SK-N-SH treated with all-trans-retinoic acid at 6 μM for 48 hours (cell line): ENCODE measurements around the gene CDK10.

Experiments used
- ARNTL ChIP-seq: fragments of 450-650 bp; formaldehyde crosslinking; IDR thresholded peaks from 2 replicates; pipeline ENCODE4 v1.5.0; 2020; ENCODE audit warnings: low read depth, mild to moderate bottlenecking, moderate library complexity, borderline replicate concordance
- BACH2 ChIP-seq: fragments of 250-450 bp; sonication (Bioruptor Pico); IDR thresholded peaks from 2 replicates; pipeline ENCODE4 v1.9.0; 2021; ENCODE audit warnings: mild to moderate bottlenecking, borderline replicate concordance
- GLIS3 ChIP-seq: fragments of 250-450 bp; sonication (Bioruptor Pico); IDR thresholded peaks from 2 replicates; pipeline ENCODE4 v1.5.0; 2020; ENCODE audit warnings: mild to moderate bottlenecking, moderate library complexity
- PPARA ChIP-seq: fragments of 250-450 bp; sonication (Bioruptor Pico); IDR thresholded peaks from 2 replicates; pipeline ENCODE4 v1.5.0; 2020; ENCODE audit warnings: mild to moderate bottlenecking, borderline replicate concordance
- RARB ChIP-seq: fragments of 250-450 bp; sonication (Bioruptor Pico); IDR thresholded peaks from 2 replicates; pipeline ENCODE4 v1.8.0; 2021; ENCODE audit warnings: mild to moderate bottlenecking, moderate library complexity
- TCF4 ChIP-seq: fragments of 250-450 bp; sonication (Bioruptor Pico); IDR thresholded peaks from 2 replicates; pipeline ENCODE4 v1.8.0; 2021; ENCODE audit warnings: mild to moderate bottlenecking, moderate library complexity, borderline replicate concordance
- ZC3H10 ChIP-seq: fragments of 250-450 bp; sonication (Bioruptor Pico); IDR thresholded peaks from 2 replicates; pipeline ENCODE4 v1.5.1; 2021; ENCODE audit warnings: mild to moderate bottlenecking, moderate library complexity
- ZFP3 ChIP-seq: fragments of 250-450 bp; sonication (Bioruptor Pico); IDR thresholded peaks from 2 replicates; pipeline ENCODE4 v1.5.0; 2020; ENCODE audit warnings: mild to moderate bottlenecking, moderate library complexity
- ZFP30 ChIP-seq: fragments of 450-650 bp; formaldehyde crosslinking; IDR thresholded peaks from 2 replicates; pipeline ENCODE4 v1.5.0; 2022; ENCODE audit warnings: mild to moderate bottlenecking, moderate library complexity
- ZNF70 ChIP-seq: fragments of 450-650 bp; formaldehyde crosslinking; IDR thresholded peaks from 2 replicates; pipeline ENCODE4 v1.5.0; 2020; ENCODE audit warnings: mild to moderate bottlenecking, moderate library complexity
- TF ChIP-seq, protein P1 (sequence below): fragments of 250-450 bp; sonication (Bioruptor Pico); IDR thresholded peaks from 2 replicates; pipeline ENCODE4 v1.5.1; 2021; ENCODE audit warnings: mild to moderate bottlenecking, moderate library complexity
- TF ChIP-seq, protein P2 (sequence below): fragments of 250-450 bp; sonication (Bioruptor Pico); IDR thresholded peaks from 2 replicates; pipeline ENCODE4 v1.8.0; 2020; ENCODE audit warnings: mild to moderate bottlenecking, moderate library complexity, borderline replicate concordance

- TF ChIP-seq ZNF70 (CRISPR knock-in tag) (no peak), TCF4 (CRISPR knock-in tag) (no peak), ZFP30 (CRISPR knock-in tag) (no peak), ARNTL (CRISPR knock-in tag) (no peak), ZC3H10 (no peak), GLIS3 (CRISPR knock-in tag) (no peak), ZFP3 (CRISPR knock-in tag) (no peak), BACH2 (CRISPR knock-in tag) (no peak), RARB (CRISPR knock-in tag) (no peak), PPARA (CRISPR knock-in tag) (no peak)
- TF ChIP-seq, protein P1, sequence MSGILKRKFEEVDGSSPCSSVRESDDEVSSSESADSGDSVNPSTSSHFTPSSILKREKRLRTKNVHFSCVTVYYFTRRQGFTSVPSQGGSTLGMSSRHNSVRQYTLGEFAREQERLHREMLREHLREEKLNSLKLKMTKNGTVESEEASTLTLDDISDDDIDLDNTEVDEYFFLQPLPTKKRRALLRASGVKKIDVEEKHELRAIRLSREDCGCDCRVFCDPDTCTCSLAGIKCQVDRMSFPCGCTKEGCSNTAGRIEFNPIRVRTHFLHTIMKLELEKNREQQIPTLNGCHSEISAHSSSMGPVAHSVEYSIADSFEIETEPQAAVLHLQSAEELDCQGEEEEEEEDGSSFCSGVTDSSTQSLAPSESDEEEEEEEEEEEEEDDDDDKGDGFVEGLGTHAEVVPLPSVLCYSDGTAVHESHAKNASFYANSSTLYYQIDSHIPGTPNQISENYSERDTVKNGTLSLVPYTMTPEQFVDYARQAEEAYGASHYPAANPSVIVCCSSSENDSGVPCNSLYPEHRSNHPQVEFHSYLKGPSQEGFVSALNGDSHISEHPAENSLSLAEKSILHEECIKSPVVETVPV (CRISPR knock-in tag) = no peak
- TF ChIP-seq, protein P2, sequence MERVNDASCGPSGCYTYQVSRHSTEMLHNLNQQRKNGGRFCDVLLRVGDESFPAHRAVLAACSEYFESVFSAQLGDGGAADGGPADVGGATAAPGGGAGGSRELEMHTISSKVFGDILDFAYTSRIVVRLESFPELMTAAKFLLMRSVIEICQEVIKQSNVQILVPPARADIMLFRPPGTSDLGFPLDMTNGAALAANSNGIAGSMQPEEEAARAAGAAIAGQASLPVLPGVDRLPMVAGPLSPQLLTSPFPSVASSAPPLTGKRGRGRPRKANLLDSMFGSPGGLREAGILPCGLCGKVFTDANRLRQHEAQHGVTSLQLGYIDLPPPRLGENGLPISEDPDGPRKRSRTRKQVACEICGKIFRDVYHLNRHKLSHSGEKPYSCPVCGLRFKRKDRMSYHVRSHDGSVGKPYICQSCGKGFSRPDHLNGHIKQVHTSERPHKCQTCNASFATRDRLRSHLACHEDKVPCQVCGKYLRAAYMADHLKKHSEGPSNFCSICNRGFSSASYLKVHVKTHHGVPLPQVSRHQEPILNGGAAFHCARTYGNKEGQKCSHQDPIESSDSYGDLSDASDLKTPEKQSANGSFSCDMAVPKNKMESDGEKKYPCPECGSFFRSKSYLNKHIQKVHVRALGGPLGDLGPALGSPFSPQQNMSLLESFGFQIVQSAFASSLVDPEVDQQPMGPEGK (CRISPR knock-in tag) = no peak
Observed at GRCh38 chr16:89712274-89712781, 25.8 kb downstream of the CDK10 start.
